Measurements from ENCODE around the gene PRKCI.

GRCh38 chr3:170323331-170323730 lies 101.1 kb downstream of the PRKCI start:
- TF ChIP-seq EZH2phosphoT487 (IDR thresholded peaks at IDR 0.05; ENCODE audit: insufficient read depth, low read depth) = no peak
- no peak for TF ChIP-seq EZH2 (IDR thresholded peaks at IDR 0.05; ENCODE audit: insufficient read depth, poor library complexity, severe bottlenecking)
